Neuron (in vitro differentiated cells): Measurements from ENCODE around the gene SVIL.
"Not testable (repeated sequence)": the region's sequence is repeated elsewhere in the genome, so short reads cannot be mapped to it uniquely, and the experiment has no call there.

Experiments
- H2AFZ ChIP-seq: one replicate; pipeline ENCODE4 v1.6.1; 2013; ENCODE audit warnings: low read depth, mild to moderate bottlenecking, inconsistent platforms, low read length, moderate library complexity
- H3K27me3 ChIP-seq: one replicate; pipeline ENCODE4 v1.6.1; 2013; ENCODE audit warnings: low read length; ENCODE audit not compliant: insufficient read depth
- H3K36me3 ChIP-seq: one replicate; pipeline ENCODE4 v1.6.1; 2013; ENCODE audit warnings: low read length; ENCODE audit not compliant: insufficient read depth
- H3K4me1 ChIP-seq: one replicate; pipeline ENCODE4 v1.6.1; 2013; ENCODE audit warnings: low read length; ENCODE audit not compliant: insufficient read depth
- H3K4me3 ChIP-seq: 2 replicates; pipeline ENCODE4 v1.5.1; 2013; ENCODE audit warnings: mild to moderate bottlenecking, low read length, moderate library complexity
- H3K9me3 ChIP-seq: one replicate; pipeline ENCODE4 v1.6.1; 2013; ENCODE audit warnings: low read length

Gene SVIL

GRCh38 chr10:29541422-29542210 lies 93.2 kb downstream of the SVIL start:
- Histone ChIP-seq H3K36me3 (no peaks in the 10 kb centered on the region), H3K27me3 (no peaks in the 10 kb centered on the region), H3K4me1 (no peaks in the 10 kb centered on the region), H3K4me3 (no peak overlapping the region), H2AFZ (no peak overlapping the region), H3K9me3 (no peaks in the 10 kb centered on the region)

DNA sequence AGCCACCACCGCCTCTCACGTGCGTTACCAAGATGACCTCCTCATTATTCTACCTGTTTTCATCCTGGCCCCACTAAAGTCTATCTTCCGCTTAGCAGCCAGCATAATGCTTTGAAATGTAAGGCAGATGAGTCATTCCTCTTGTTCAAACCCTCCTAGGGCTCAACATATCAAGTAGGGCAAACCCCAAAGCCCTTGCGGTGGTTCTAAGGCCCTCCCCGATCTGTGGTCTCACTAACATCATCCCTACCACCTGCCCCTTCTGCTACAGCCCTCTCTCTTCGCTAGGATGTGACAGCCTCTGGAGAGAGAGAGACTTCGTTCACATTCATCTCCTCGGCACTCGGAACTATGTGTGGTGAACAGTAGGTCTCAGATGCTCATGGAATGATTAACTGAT lies 94.8 kb downstream of the SVIL start:
- Histone ChIP-seq H3K9me3 (no peaks in the 10 kb centered on the region), H3K4me1 (peaks cover 7% of the 10 kb centered on the region), H2AFZ (no peak overlapping the region), H3K4me3 (no peak overlapping the region), H3K36me3 (no peaks in the 10 kb centered on the region), H3K27me3 (no peaks in the 10 kb centered on the region)

- Histone ChIP-seq H2AFZ (no peak overlapping the region), H3K4me1 (peaks cover 7% of the 10 kb centered on the region), H3K4me3 (no peak overlapping the region), H3K27me3 (no peaks in the 10 kb centered on the region), H3K9me3 (no peaks in the 10 kb centered on the region), H3K36me3 (no peaks in the 10 kb centered on the region)
These were observed 95.4 kb downstream of the SVIL start for GRCh38 chr10:29539412-29539811.

GRCh38 chr10:29537799-29538198 lies 97.0 kb downstream of the SVIL start:
- Histone ChIP-seq H3K4me1 (peaks cover 12% of the 10 kb centered on the region), H3K4me3 (no peak overlapping the region), H3K9me3 (no peaks in the 10 kb centered on the region), H2AFZ (no peak overlapping the region), H3K36me3 (no peaks in the 10 kb centered on the region), H3K27me3 (no peaks in the 10 kb centered on the region)

- H3K4me3 ChIP-seq, H3K36me3 ChIP-seq: not testable (repeated sequence)
These were observed 98.1 kb downstream of the SVIL start for GRCh38 chr10:29536691-29537090.

DNA sequence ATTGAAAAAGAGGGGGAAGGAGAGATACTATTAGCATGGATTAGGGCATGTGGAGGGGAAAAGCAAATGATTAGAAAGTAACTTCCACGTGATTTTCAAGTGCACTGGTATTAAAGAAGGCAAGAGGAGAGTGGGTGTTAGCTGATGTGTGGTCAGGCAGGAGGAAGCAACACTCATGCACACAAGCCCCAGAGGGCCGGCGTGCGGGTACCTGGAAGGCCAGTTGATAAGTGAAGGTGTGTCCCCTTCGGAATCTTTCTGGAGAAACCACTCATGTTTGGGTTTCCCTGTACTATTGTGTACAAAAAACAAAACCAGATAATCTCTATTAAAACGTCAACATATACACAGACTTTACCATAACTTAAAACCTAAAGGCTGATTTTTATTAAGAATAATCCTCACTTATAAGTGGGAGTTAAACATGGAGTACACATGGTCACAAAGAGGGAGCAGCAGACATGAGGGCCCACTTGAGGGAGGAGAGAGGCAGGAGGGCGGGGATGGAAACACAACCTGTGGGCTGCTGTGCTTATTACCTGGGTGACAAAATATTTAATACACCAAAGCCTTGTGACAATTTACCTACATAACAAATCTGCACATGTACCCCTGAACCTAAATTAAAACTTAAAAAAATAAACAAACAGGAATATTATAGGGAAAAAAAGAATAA lies 98.9 kb downstream of the SVIL start:
- Histone ChIP-seq H3K9me3 (no peaks in the 10 kb centered on the region), H3K4me3 (no peak overlapping the region), H2AFZ (no peak overlapping the region), H3K36me3 (no peaks in the 10 kb centered on the region), H3K27me3 (no peaks in the 10 kb centered on the region), H3K4me1 (peaks cover 12% of the 10 kb centered on the region)

More at GRCh38 chr10:29536691-29537090, 98.1 kb downstream of the SVIL start:
- H3K27me3 ChIP-seq, H3K9me3 ChIP-seq, H2AFZ ChIP-seq: not testable (repeated sequence)
- peaks cover 12% of the 10 kb centered on the region for H3K4me1 ChIP-seq

GRCh38 chr10:29535012-29535777 lies 99.6 kb downstream of the SVIL start:
- Histone ChIP-seq H2AFZ (no peak overlapping the region), H3K36me3 (no peaks in the 10 kb centered on the region), H3K27me3 (no peaks in the 10 kb centered on the region), H3K4me1 (peaks cover 17% of the 10 kb centered on the region), H3K9me3 (no peaks in the 10 kb centered on the region), H3K4me3 (no peak overlapping the region)

GRCh38 chr10:29534590-29534989 lies 100.2 kb downstream of the SVIL start:
- Histone ChIP-seq H2AFZ (no peak overlapping the region), H3K4me3 (no peak overlapping the region), H3K4me1 (peaks cover 17% of the 10 kb centered on the region), H3K9me3 (no peaks in the 10 kb centered on the region), H3K27me3 (no peaks in the 10 kb centered on the region), H3K36me3 (peaks cover under 1% of the 10 kb centered on the region)

GRCh38 chr10:29533696-29534285 lies 101.0 kb downstream of the SVIL start:
- Histone ChIP-seq H3K4me3 (no peak overlapping the region), H3K27me3 (no peaks in the 10 kb centered on the region), H3K9me3 (no peaks in the 10 kb centered on the region), H3K4me1 (peaks cover 17% of the 10 kb centered on the region), H3K36me3 (peaks cover 5% of the 10 kb centered on the region), H2AFZ (no peak overlapping the region)

- Histone ChIP-seq H3K27me3 (no peaks in the 10 kb centered on the region), H3K4me3 (no peak overlapping the region), H3K4me1 (peaks cover 17% of the 10 kb centered on the region), H3K36me3 (peaks cover 5% of the 10 kb centered on the region), H2AFZ (no peak overlapping the region), H3K9me3 (no peaks in the 10 kb centered on the region)
These were observed 101.7 kb downstream of the SVIL start for GRCh38 chr10:29533046-29533445.

DNA sequence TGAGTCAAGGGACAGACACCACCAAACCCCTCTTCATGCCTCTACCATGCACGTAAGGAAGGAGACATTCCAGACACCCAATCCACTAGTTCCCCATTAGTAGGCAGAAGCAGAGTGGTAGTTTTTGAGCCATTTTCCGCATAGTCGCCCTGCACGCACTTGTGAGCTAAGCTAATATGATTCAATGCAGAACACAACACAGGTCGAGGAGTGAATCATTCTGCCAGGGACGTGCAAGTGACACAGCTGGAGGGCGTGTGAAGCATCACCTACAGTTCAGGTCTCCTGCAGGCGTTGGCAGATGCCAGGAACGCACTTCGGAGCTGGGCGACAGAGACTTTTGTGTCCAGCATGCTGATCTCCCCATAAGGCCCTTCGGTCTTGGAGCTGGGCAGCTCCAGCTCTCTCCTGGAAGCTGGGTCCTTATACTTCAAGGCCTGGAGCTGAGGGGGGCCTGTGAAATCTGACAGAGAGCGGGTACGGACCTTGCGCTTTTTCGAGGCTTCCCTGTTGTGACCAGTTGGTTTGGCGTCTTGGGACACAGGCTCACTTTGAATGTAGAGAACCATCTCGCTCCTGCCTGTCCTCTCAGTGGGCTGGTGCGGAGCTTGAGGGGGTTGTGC lies 102.4 kb downstream of the SVIL start:
- no peaks in the 10 kb centered on the region for H3K9me3 ChIP-seq
- H3K36me3 ChIP-seq, result peaks cover 5% of the 10 kb centered on the region
- peaks cover 17% of the 10 kb centered on the region for H3K4me1 ChIP-seq
- no peaks in the 10 kb centered on the region for H3K27me3 ChIP-seq
- no peak overlapping the region for H3K4me3 ChIP-seq
- no peak overlapping the region for H2AFZ ChIP-seq

DNA sequence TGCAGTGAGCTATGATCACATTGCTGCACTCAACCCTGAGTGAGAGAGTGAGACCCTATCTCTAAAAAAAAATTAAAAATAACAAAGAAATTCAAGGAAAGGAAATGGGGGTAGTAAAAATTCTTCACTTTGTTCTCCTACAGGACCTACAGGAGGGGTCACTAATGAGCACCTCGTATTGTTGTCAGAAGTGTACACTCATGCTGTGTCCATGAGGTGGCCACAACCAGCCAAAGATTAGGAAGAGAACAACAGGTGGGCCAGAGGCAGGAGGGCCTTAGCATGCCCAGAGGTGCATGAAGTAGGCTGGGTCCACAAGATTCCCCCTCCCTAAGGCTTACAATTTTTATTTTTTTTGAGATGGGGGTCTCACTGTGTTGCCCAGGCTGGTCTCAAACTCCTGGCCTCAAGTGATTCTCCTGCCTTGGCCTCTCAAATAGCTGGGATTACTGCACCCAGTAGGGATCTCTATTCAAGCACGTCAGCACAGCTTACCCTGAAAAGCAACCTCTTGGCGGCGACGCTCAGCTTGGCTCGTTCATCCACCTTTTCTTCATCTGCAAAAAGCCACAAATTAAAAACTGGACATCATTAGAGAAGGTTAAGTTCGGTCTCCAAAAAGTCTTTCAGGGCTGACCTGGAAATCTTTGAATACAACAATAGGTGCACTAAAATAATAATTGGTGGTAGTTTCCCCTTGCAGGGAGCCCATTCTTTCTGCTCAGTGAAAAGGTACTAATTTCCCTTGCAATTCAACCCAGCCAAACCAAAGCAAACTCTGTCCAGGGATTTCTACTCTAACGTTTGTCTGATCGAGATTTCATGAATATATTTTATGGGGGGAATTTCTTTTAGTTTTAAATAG lies 104.4 kb downstream of the SVIL start:
- Histone ChIP-seq H3K9me3 (no peaks in the 10 kb centered on the region), H3K4me3 (no peak overlapping the region), H3K36me3 (peaks cover 11% of the 10 kb centered on the region), H2AFZ (no peak overlapping the region), H3K4me1 (peaks cover 11% of the 10 kb centered on the region), H3K27me3 (no peaks in the 10 kb centered on the region)
